Calu3 (cell line): ENCODE results near the gene FRMD4B. TPM values are rescaled to one million over a fixed set of nuclear protein-coding genes. Genes with fewer than 3 reads are reported as not detected.

Experiments used
- BruUV-seq: library from RNA; stranded (reverse); fragments of 400-500 nt; replicated peaks from 2 replicates; lab custom pipeline; 2021; lab: Mats Ljungman, UMichigan
- CTCF ChIA-PET: fragments of 300-600 bp; sonication (Branson Sonifier 250); formaldehyde crosslinking; loops from one replicate; lab custom pipeline; 2022; ENCODE audit warnings: antibody characterized with exemption; lab: Charles Lee
- DNase-seq: peaks from one replicate; pipeline ENCODE4 v3.0.0; 2022
- H3K27ac Mint-ChIP-seq: one replicate; pipeline ENCODE4 v1.8.0; 2022; ENCODE audit warnings: mixed read lengths; ENCODE audit not compliant: unreplicated experiment
- H3K27me3 Mint-ChIP-seq: one replicate; pipeline ENCODE4 v1.8.0; 2022; ENCODE audit warnings: mixed read lengths; ENCODE audit not compliant: unreplicated experiment
- H3K36me3 Mint-ChIP-seq: one replicate; pipeline ENCODE4 v1.8.0; 2022; ENCODE audit warnings: mild to moderate bottlenecking, moderate library complexity, mixed read lengths; ENCODE audit not compliant: insufficient read depth, unreplicated experiment
- H3K4me1 Mint-ChIP-seq: one replicate; pipeline ENCODE4 v1.8.0; 2022; ENCODE audit warnings: mild to moderate bottlenecking, low read depth, mixed read lengths; ENCODE audit not compliant: unreplicated experiment
- H3K4me3 Mint-ChIP-seq: one replicate; pipeline ENCODE4 v1.8.0; 2022; ENCODE audit warnings: mild to moderate bottlenecking, low read depth, moderate library complexity, mixed read lengths; ENCODE audit not compliant: unreplicated experiment
- H3K9me3 Mint-ChIP-seq: one replicate; pipeline ENCODE4 v1.8.0; 2022; ENCODE audit warnings: low read depth, mixed read lengths; ENCODE audit not compliant: unreplicated experiment
- intact Hi-C: fragments of 100-400 bp; cut with micrococcal nuclease; formaldehyde crosslinking; loops from one replicate; pipeline ENCODE4 v1.10.0; 2022; ENCODE audit not compliant: unreplicated experiment
- total RNA-seq: library from RNA; stranded (reverse); gene quantifications from 2 replicates; pipeline ENCODE4 v1.2.3, GENCODE V29; 2022
- TF ChIP-seq, protein P1 (sequence below): fragments of 200-600 bp; IDR thresholded peaks from one replicate; pipeline ENCODE4 v1.8.0; 2022; ENCODE audit warnings: antibody characterized with exemption; ENCODE audit not compliant: unreplicated experiment

FRMD4B gene
- total RNA-seq, 1 experiment from 2014 or later: 16.7 TPM

DNA sequence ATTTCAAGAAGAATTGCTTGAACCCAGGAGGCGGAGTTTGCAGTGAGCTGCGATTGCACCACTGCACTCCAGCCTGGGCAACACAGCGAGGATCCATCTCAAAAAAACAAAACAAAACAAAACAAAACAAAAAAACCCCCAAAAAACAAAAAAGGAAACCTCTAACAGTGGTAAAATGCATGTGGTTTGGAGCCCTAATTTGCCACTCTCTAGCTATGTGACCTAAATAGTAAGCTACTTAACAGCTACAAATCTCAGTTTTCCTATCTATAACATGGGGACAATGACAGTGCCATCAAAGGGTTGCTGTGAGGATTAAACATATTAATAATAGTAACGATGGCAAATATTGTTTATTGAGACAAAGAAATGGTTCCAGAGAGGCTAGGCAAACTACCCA is 144.1 kb downstream of the FRMD4B start:
- Mint-ChIP-seq H3K4me3 (no peak overlapping the region), H3K27me3 (no peaks in the 10 kb centered on the region), H3K4me1 (peaks cover 24% of the 10 kb centered on the region), H3K27ac (no peak overlapping the region), H3K36me3 (peaks cover 10% of the 10 kb centered on the region), H3K9me3 (no peaks in the 10 kb centered on the region)
- DNase-seq: no peak
- intact Hi-C loops: loop anchor here (5.0 kb wide), 1 partner anchor 39 kb away; no protein-coding TSS in a partner anchor
- TF ChIP-seq, protein P1, sequence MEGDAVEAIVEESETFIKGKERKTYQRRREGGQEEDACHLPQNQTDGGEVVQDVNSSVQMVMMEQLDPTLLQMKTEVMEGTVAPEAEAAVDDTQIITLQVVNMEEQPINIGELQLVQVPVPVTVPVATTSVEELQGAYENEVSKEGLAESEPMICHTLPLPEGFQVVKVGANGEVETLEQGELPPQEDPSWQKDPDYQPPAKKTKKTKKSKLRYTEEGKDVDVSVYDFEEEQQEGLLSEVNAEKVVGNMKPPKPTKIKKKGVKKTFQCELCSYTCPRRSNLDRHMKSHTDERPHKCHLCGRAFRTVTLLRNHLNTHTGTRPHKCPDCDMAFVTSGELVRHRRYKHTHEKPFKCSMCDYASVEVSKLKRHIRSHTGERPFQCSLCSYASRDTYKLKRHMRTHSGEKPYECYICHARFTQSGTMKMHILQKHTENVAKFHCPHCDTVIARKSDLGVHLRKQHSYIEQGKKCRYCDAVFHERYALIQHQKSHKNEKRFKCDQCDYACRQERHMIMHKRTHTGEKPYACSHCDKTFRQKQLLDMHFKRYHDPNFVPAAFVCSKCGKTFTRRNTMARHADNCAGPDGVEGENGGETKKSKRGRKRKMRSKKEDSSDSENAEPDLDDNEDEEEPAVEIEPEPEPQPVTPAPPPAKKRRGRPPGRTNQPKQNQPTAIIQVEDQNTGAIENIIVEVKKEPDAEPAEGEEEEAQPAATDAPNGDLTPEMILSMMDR: no peak
- no TSS peak for BruUV-seq
- CTCF ChIA-PET: interaction anchor here (3.2 kb wide), 1 partner anchor 64 kb away, joined by 12 read pairs; no protein-coding TSS in a partner anchor

DNA sequence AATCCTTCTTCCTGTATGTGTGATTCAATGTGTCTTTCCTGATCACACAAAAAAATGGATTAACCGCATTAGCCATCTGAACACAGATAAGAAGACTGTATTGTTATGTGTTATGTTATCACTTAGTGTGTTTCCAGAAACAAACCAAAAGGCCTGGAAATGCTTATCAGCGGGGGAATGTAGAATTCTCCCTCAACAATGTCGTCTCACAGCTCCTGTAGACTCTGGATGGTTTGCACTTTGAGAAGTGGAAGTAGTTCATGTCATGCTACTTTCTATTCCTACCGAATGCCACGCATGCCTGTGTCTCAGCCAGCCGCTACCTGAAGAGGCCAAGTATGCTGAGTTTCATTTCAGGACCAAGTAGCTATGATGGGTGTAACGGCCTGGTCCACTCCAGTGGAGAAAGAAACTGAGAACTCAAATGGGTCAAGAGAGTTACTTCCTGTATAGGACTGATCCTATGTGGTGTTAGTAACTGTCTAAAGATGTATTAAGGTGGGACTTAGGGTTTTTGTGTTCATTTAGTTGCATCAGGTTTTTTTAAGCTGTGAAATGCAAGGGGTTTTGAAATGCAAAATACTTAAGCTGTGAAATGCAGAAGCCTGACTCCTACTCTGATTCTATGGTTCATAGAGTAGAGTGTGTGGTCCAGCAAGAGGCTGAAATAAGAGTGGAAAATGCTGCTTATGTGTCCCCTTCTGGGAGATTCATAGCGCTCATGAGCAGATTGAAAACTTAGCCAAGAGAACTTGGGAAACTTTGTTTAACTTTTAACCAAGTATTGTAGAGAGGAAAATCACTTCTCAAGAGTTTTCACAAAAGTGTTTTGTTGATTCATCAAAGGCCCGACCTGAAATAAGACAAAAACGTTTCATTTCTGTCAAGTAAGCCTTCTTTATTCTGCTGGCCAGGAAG is 145.0 kb downstream of the FRMD4B start:
- TF ChIP-seq, protein P1: no peak
- intact Hi-C loops: loop anchor here (5.0 kb wide), 1 partner anchor 39 kb away; no protein-coding TSS in a partner anchor
- DNase-seq: no peak
- BruUV-seq: no TSS peak
- H3K27me3 Mint-ChIP-seq: no peaks in the 10 kb centered on the region
- H3K4me1 Mint-ChIP-seq: peaks cover 26% of the 10 kb centered on the region
- CTCF ChIA-PET: interaction anchor here (0.8 to 3.2 kb wide), 2 partner anchors 65 to 69 kb away, joined by 3 to 12 read pairs; no protein-coding TSS in a partner anchor
- H3K36me3 Mint-ChIP-seq: peaks cover 10% of the 10 kb centered on the region
- H3K27ac Mint-ChIP-seq: peak overlapping the region; percentile 36
- no peaks in the 10 kb centered on the region for H3K9me3 Mint-ChIP-seq
- H3K4me3 Mint-ChIP-seq: no peak overlapping the region

DNA sequence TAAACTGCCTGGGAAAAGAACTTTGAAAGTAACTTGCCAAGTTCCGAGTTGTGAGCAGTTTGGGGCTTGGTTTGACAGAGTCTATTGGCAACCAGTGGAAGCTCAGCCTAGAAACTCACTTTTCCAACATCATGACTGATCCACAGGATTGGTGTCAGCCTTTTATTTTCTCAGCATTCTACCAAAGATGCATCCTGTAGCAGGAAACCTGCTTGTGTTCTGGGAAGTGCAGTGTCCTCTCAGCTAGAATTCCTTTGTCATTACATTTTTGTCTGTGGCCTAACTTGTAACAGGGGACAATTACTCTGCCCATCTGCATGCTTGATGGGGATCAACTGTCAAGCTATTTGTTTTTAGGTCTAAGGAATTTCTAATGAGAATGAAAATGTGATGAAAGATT is 146.8 kb downstream of the FRMD4B start:
- DNase-seq: no peak
- no TSS peak for BruUV-seq
- Mint-ChIP-seq H3K27ac (no peak overlapping the region), H3K36me3 (peaks cover 10% of the 10 kb centered on the region), H3K9me3 (no peaks in the 10 kb centered on the region), H3K4me1 (peaks cover 23% of the 10 kb centered on the region), H3K27me3 (no peaks in the 10 kb centered on the region), H3K4me3 (no peak overlapping the region)
- CTCF ChIA-PET: no interaction called here
- TF ChIP-seq, protein P1: no peak
- intact Hi-C loops: loop anchor here (5.0 kb wide), 1 partner anchor 77 kb away; no protein-coding TSS in a partner anchor

DNA sequence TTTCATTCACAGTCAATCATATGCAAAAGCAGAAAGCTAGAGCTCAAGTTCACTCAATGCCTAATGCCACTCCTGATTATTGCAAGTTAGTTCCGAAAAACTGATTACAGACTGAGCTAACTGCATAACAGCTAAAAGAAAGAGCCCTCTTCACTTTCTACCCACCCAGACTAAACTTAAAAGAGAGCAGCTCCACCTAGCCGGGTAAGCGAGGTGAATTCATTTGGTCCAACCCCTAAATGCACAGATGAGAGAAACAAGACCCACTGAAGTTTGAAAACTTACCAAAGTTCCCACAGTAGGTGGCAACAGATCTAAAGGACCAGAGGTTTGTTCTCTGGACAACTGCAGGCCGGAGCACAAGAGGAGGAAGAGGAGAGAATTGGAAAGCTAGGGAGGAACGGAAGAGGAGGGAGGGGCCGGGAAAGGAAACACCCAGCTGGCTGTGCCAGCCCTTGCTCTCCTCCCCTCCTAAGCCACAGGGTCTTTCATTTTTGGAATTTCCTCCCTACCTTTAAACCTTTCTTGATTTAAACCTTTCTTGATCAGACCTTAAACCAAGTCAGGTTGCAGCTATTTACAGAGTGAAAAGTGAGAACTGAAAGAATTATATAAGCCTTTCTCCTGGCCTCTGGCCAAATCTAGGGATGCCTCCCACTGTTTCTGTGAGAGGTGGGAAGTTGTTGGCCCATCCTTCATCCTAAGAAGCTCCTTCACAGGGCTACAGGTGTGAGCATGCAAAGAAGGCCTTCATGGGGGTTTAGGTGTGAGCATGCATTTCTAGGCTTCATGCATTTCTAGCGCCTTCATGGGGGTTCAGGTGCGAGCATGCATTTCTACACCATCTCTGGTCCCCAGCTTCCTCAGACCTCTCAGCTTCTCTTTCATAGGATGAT is 148.8 kb downstream of the FRMD4B start:
- no peak for DNase-seq
- no TSS peak for BruUV-seq
- TF ChIP-seq, protein P1: no peak
- Mint-ChIP-seq H3K4me1 (peaks cover 14% of the 10 kb centered on the region), H3K4me3 (peak overlapping the region; percentile 40), H3K9me3 (no peaks in the 10 kb centered on the region), H3K36me3 (peaks cover 4% of the 10 kb centered on the region), H3K27ac (peak overlapping the region; percentile 6), H3K27me3 (no peaks in the 10 kb centered on the region)
- CTCF ChIA-PET: interaction anchor here (0.7 to 1.8 kb wide), 13 partner anchors 11 to 74 kb away, joined by 3 to 11 read pairs (median 4); no protein-coding TSS in a partner anchor
- intact Hi-C loops: loop anchor here (5.0 kb wide), 1 partner anchor 75 kb away; no protein-coding TSS in a partner anchor
